Trophoblast cell (in vitro differentiated cells and primary cell): ENCODE results near the gene ATP6V0A1.
"Not testable (repeated sequence)": the region's sequence is repeated elsewhere in the genome, so short reads cannot be mapped to it uniquely, and the experiment has no call there.

Source experiments
- DNase-seq, 2 donors: peaks; one replicate each; pipeline ENCODE4 v3.0.0-alpha.2; 2016
- H2AFZ ChIP-seq: 2 replicates; pipeline ENCODE4 v1.6.1; 2013; ENCODE audit warnings: low read length, moderate library complexity, mild to moderate bottlenecking; ENCODE audit not compliant: insufficient read depth, poor library complexity
- H2AK5ac ChIP-seq: 2 replicates; pipeline ENCODE4 v1.6.1; 2013; ENCODE audit warnings: mild to moderate bottlenecking, low read length
- H2BK120ac ChIP-seq: 2 replicates; pipeline ENCODE4 v1.6.1; 2013; ENCODE audit warnings: low read length, mild to moderate bottlenecking, moderate library complexity; ENCODE audit not compliant: insufficient read depth, poor library complexity
- H2BK12ac ChIP-seq: 2 replicates; pipeline ENCODE4 v1.6.1; 2013; ENCODE audit warnings: mild to moderate bottlenecking, low read length, moderate library complexity
- H2BK5ac ChIP-seq: 2 replicates; pipeline ENCODE4 v1.6.1; 2013; ENCODE audit warnings: low read length, low read depth, moderate library complexity, mild to moderate bottlenecking; ENCODE audit not compliant: poor library complexity
- H3K14ac ChIP-seq: 2 replicates; pipeline ENCODE4 v1.6.1; 2013; ENCODE audit warnings: mild to moderate bottlenecking, low read length
- H3K18ac ChIP-seq: 2 replicates; pipeline ENCODE4 v1.6.1; 2013; ENCODE audit warnings: mild to moderate bottlenecking, low read length
- H3K23ac ChIP-seq: 2 replicates; pipeline ENCODE4 v1.6.1; 2013; ENCODE audit warnings: low read length
- H3K27ac ChIP-seq: 2 replicates; pipeline ENCODE4 v1.5.1; 2013; ENCODE audit warnings: low read depth, mild to moderate bottlenecking, inconsistent platforms, low read length, moderate library complexity
- H3K27me3 ChIP-seq: 2 replicates; pipeline ENCODE4 v1.6.1; 2013; ENCODE audit warnings: inconsistent platforms, mild to moderate bottlenecking, low read length, moderate library complexity; ENCODE audit not compliant: insufficient read depth
- H3K36me3 ChIP-seq, 2 experiments: 1 replicate in 1 of 2; 2 replicates in 1 of 2; pipeline ENCODE4 v1.6.1; 2013; ENCODE audit warnings: low read length in 2 of 2, mild to moderate bottlenecking in 2 of 2, moderate library complexity in 1 of 2; ENCODE audit not compliant: insufficient read depth in 2 of 2, control insufficient read depth in 1 of 2
- H3K4ac ChIP-seq: 2 replicates; pipeline ENCODE4 v1.6.1; 2013; ENCODE audit warnings: low read depth, mild to moderate bottlenecking, low read length, moderate library complexity
- H3K4me1 ChIP-seq, 2 experiments: 1 replicate in 1 of 2; 2 replicates in 1 of 2; pipeline ENCODE4 v1.6.1; 2013; ENCODE audit warnings: low read length in 2 of 2, mild to moderate bottlenecking in 2 of 2, moderate library complexity in 1 of 2; ENCODE audit not compliant: insufficient read depth in 2 of 2, control insufficient read depth in 1 of 2
- H3K4me2 ChIP-seq: 2 replicates; pipeline ENCODE4 v1.6.1; 2013; ENCODE audit warnings: inconsistent platforms, mild to moderate bottlenecking, low read length, moderate library complexity
- H3K4me3 ChIP-seq: 2 replicates; pipeline ENCODE4 v1.5.1; 2013; ENCODE audit warnings: mild to moderate bottlenecking, low read depth, low read length, inconsistent platforms
- H3K79me1 ChIP-seq: one replicate; pipeline ENCODE4 v1.6.1; 2013; ENCODE audit warnings: low read length
- H3K79me2 ChIP-seq: 2 replicates; pipeline ENCODE4 v1.6.1; 2013; ENCODE audit warnings: low read length, mild to moderate bottlenecking; ENCODE audit not compliant: control insufficient read depth, insufficient read depth, poor library complexity
- H3K9ac ChIP-seq: 2 replicates; pipeline ENCODE4 v1.6.1; 2013; ENCODE audit warnings: mild to moderate bottlenecking, low read length
- H3K9me3 ChIP-seq: 2 replicates; pipeline ENCODE4 v1.6.1; 2013; ENCODE audit warnings: low read depth, mild to moderate bottlenecking, control low read depth, inconsistent platforms, low read length; ENCODE audit not compliant: insufficient read depth
- H4K12ac ChIP-seq: 2 replicates; pipeline ENCODE4 v1.6.1; 2013; ENCODE audit warnings: low read depth, mild to moderate bottlenecking, low read length, moderate library complexity
- H4K8ac ChIP-seq: 2 replicates; pipeline ENCODE4 v1.6.1; 2013; ENCODE audit warnings: low read depth, mild to moderate bottlenecking, low read length, moderate library complexity
- H4K91ac ChIP-seq: one replicate; pipeline ENCODE4 v1.6.1; 2013; ENCODE audit warnings: low read depth, mild to moderate bottlenecking, low read length, moderate library complexity
- WGBS: extraction: QIAGEN DNeasy Blood & Tissue Kit; methylation state at CpG from one replicate; pipeline ENCODE4 v1.1.7; 2013; ENCODE audit warnings: missing lambda C conversion rate; ENCODE audit not compliant: insufficient read length, insufficient coverage; ENCODE audit errors: extremely low coverage; 5-methylcytosine and 5-hydroxymethylcytosine counted together

The ATP6V0A1 gene

DNA sequence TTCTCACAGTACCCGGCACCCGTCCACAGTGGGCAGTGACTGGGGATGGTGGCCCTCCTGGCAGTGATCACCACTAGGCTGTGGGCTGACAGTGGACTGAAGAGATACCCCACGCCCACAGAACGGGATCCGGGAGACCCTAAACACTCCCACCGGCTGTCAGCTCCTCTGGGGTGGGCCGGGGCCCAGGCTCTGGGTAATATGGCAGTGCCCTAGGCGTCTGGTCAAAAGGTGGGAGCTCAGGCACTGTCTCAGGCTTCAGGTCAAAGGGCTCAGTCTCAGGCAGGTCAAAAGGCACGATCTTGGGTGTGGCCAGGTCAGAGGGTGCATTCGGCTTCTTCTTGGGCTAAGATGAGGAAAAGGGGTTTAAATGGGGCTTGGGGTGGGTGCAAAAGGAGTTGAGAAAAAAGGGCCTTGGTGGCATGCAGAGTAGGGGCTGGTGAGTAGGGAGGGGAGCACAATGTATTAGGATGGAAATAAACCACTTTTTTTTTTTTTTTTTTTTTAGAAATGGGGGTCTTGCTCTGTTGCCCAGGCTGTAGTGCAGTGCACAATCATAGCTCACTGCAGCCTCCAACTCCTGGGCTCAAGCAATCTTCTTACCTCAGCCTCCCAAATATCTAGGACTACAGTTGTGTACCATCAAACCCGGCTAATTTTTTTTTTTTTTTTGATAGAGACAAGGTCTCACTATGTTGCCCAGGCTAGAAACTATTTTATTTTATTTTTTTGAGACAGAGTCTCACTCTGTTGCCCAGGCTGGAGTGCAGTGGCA lies 46.6 kb upstream of the ATP6V0A1 start:
- Histone ChIP-seq H3K4me3 (no peak overlapping the region), H3K36me3 (peaks cover 5 to 6% of the 10 kb centered on the region in 2 experiments), H2BK120ac (no peak overlapping the region), H3K79me2 (peaks cover 2% of the 10 kb centered on the region), H3K18ac (no peak overlapping the region), H2AFZ (no peak overlapping the region), H3K4me2 (no peak overlapping the region), H3K27me3 (no peaks in the 10 kb centered on the region), H2BK5ac (no peak overlapping the region), H2BK12ac (no peak overlapping the region), H3K79me1 (no peaks in the 10 kb centered on the region), H4K12ac (no peak overlapping the region), H3K23ac (no peak overlapping the region), H4K8ac (no peak overlapping the region), H4K91ac (no peak overlapping the region), H3K4me1 (peaks cover 5 to 12% of the 10 kb centered on the region in 2 experiments), H3K4ac (no peak overlapping the region), H3K14ac (no peak overlapping the region), H2AK5ac (no peak overlapping the region), H3K9ac (no peak overlapping the region), H3K27ac (no peak overlapping the region), H3K9me3 (no peaks in the 10 kb centered on the region)
- no peak for DNase-seq
- WGBS = no CpG with 5 or more reads among the region's 11 CpGs

DNA sequence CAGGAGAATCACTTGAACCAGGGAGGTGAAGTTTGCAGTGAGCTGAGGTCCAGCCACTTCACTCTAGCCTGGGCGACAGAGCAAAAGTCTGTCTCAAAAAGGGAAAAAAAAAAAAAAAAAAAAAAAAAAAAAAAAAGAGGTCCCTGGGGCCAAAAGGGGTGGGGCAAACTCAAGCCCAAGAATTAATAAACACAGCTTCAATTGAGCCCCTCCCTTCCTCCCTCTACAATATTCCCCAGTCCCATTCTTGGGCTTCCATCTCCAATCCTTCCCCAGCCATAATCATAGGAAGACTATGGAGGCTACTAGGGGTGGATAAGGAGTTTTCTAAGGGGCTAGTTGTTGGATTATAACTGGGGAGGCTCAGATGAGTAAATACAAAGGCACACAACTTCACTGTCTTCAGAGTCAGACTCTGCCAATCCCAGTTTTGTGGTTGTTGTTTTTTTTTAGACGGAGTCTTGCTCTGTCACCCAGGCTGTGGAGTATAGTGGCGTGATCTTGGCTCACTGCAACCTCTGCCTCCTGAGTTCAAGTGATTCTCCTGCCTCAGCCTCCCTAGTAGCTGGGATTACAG lies 45.1 kb upstream of the ATP6V0A1 start:
- peaks cover 5 to 6% of the 10 kb centered on the region in 2 experiments for H3K36me3 ChIP-seq
- DNase-seq = no peak
- H3K27me3 ChIP-seq = no peaks in the 10 kb centered on the region
- H3K9me3 ChIP-seq = no peaks in the 10 kb centered on the region
- no peak overlapping the region for H2BK12ac ChIP-seq
- H2BK120ac ChIP-seq = no peak overlapping the region
- no peak overlapping the region for H4K91ac ChIP-seq
- no peak overlapping the region for H3K4me3 ChIP-seq
- no peak overlapping the region for H2BK5ac ChIP-seq
- no peak overlapping the region for H4K8ac ChIP-seq
- no peak overlapping the region for H3K14ac ChIP-seq
- H3K4ac ChIP-seq = no peak overlapping the region
- WGBS = no CpG with 5 or more reads among the region's 3 CpGs
- no peak overlapping the region for H4K12ac ChIP-seq
- H2AFZ ChIP-seq = no peak overlapping the region
- H3K4me2 ChIP-seq = no peak overlapping the region
- peaks cover 2% of the 10 kb centered on the region for H3K79me2 ChIP-seq
- no peak overlapping the region for H3K27ac ChIP-seq
- H3K79me1 ChIP-seq = no peaks in the 10 kb centered on the region
- peaks cover 5 to 12% of the 10 kb centered on the region in 2 experiments for H3K4me1 ChIP-seq
- H2AK5ac ChIP-seq = no peak overlapping the region
- H3K18ac ChIP-seq = no peak overlapping the region
- no peak overlapping the region for H3K23ac ChIP-seq
- no peak overlapping the region for H3K9ac ChIP-seq

DNA sequence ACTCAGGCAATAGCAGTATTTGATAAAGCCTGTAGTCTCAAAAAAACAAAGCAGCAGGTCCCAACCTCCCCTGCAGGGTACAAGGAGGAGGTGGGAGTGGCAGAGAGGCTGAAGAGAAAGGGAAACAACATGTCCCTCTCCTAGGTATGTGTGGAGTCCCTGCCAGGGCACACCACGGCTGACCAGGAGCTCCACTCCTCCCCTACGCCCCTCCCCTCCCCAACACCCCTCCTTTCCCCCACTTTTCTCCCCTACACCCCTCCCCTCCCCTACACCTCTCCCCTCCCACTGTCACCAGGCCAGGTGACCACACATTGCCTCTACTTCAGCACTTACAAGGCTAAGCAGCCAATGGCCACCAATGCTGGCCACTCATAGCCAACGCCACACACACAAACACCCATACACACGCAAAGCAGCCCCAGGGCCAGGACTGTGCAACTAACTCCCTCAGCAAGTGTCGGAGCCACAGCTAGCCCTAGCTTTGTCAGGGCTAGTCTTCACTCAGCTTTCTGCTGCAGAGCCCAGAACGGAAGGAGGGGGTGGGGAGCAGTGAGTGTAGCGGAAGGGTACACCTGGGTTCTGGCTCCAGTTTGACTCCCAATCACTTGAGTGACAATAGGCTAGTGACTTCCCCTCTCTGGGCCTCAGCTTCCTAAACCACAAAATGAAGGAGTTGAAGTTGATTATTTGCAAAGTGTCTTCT lies 43.8 kb upstream of the ATP6V0A1 start:
- no peaks in the 10 kb centered on the region for H3K9me3 ChIP-seq
- H3K4me1 ChIP-seq = peaks cover 1 to 5% of the 10 kb centered on the region in 2 experiments
- no peak overlapping the region for H2BK12ac ChIP-seq
- H4K8ac ChIP-seq = no peak overlapping the region
- peak overlapping the region; percentile 74 for H2AK5ac ChIP-seq
- no peak overlapping the region for H2BK120ac ChIP-seq
- no peaks in the 10 kb centered on the region for H3K27me3 ChIP-seq
- H3K27ac ChIP-seq = no peak overlapping the region
- H3K9ac ChIP-seq = no peak overlapping the region
- no peak overlapping the region for H2BK5ac ChIP-seq
- 100% methylated on average over 1 of the region's 7 CpGs for WGBS
- no peak overlapping the region for H3K4me2 ChIP-seq
- H3K14ac ChIP-seq = no peak overlapping the region
- H3K79me2 ChIP-seq = peaks cover 2% of the 10 kb centered on the region
- H2AFZ ChIP-seq = peak overlapping the region; percentile 70
- H3K36me3 ChIP-seq = peaks cover 5 to 6% of the 10 kb centered on the region in 2 experiments
- H3K4ac ChIP-seq = no peak overlapping the region
- peak overlapping the region; percentile 47 for H3K18ac ChIP-seq
- H4K91ac ChIP-seq = no peak overlapping the region
- H3K23ac ChIP-seq = no peak overlapping the region
- no peak for DNase-seq
- peak overlapping the region; percentile 7 for H3K4me3 ChIP-seq
- H4K12ac ChIP-seq = no peak overlapping the region
- no peaks in the 10 kb centered on the region for H3K79me1 ChIP-seq

DNA sequence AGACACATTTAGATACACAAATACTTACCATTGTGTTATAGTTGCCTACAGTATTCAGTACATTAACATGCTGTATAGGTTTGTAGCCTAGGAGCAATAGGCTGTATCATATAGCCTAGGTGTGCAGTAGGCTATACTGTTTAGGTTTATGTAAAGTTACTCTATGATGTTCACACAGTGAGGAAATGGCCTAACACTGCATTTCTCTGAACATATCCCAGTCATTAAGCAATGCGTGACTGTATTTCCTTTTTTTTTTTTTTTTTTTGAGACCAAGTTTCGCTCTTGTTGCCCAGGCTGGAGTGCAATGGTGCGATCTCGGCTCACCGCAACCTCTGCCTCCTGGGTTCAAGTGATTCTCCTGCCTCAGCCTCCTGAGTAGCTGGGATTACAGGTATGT lies 40.7 kb upstream of the ATP6V0A1 start:
- not testable (repeated sequence) for H3K18ac ChIP-seq, H2BK120ac ChIP-seq, H2BK5ac ChIP-seq, H3K4ac ChIP-seq, H3K9ac ChIP-seq, DNase-seq, H2AFZ ChIP-seq, H2BK12ac ChIP-seq, H3K23ac ChIP-seq, H3K9me3 ChIP-seq, H3K79me2 ChIP-seq, H4K8ac ChIP-seq, H3K27me3 ChIP-seq, H3K14ac ChIP-seq, H4K91ac ChIP-seq, H2AK5ac ChIP-seq, H3K4me3 ChIP-seq, H4K12ac ChIP-seq, H3K4me2 ChIP-seq, H3K27ac ChIP-seq, H3K36me3 ChIP-seq
- WGBS = no CpG with 5 or more reads among the region's 5 CpGs
- H3K4me1 ChIP-seq = peaks cover 11 to 24% of the 10 kb centered on the region in 2 experiments
- peaks cover 12% of the 10 kb centered on the region for H3K79me1 ChIP-seq
